H1 (cell line): ENCODE measurements around the gene BTN1A1. TPM values are rescaled to one million over a fixed set of nuclear protein-coding genes. Genes with fewer than 3 reads are reported as not detected.

ENCODE experiments used
- POLR2A ChIP-seq, 2 experiments: IDR thresholded peaks; 1 replicate in 1 of 2; 2 replicates in 1 of 2; pipeline ENCODE4 v1.6.1; 2011; ENCODE audit warnings: low read depth in 2 of 2, low read length in 2 of 2, mild to moderate bottlenecking in 2 of 2; ENCODE audit errors: control extremely low read depth in 1 of 2
- polyA plus RNA-seq, 7 experiments: library from polyadenylated mRNA; depleted of rRNA in 3 of 7; stranded (reverse) in 5 of 7; unstranded in 2 of 7; fragments of >200 nt in 5 of 7; fragments of 200-250 nt in 2 of 7; gene quantifications; 1 replicate in 5 of 7; 2 replicates in 1 of 7; 4 replicates in 1 of 7; pipeline versions ENCODE4 v1.2.1 to v1.2.3, GENCODE V29; 2011 to 2013; ENCODE audit warnings: missing spikeins in 2 of 7, mixed read lengths in 2 of 7
- total RNA-seq: library from RNA; stranded (reverse); fragmentation: NEBNext Ultra II Directional; extraction: Animal tissue kit (Norgen Biotek cat#: 25700); gene quantifications from 2 replicates; pipeline ENCODE4 v1.2.1, GENCODE V29; 2021

BTN1A1 gene
- total and polyA plus RNA-seq, 2 of the 8 experiments (the other 6 are each of a cell fraction or from before 2014, with no cell fraction given) = 0.28 to 0.35 TPM

DNA sequence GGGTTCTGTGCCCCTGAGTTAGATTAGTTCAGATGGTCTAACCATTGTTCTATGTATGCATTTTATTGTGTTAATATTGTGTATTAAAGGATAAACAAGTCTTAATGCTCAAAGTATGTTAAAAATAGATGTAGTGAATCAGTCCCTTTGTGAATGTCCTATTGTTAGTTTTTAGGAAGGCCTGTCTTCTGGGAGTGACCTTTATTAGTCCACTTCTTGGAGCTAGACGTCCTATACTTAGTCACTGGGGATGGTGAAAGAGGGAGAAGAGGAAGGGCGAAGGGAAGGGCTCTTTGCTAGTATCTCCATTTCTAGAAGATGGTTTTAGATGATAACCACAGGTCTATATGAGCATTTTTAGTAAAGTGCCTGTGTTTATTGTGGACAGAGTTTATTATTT, 25.7 kb downstream of the BTN1A1 start (continued):
- TF ChIP-seq POLR2A (IDR thresholded peaks at IDR 0.05; ENCODE audit: control extremely low read depth in 1 of 2, low read depth in 2 of 2, low read length in 2 of 2) = no peak
- TF ChIP-seq, all 59 proteins: peak for 0
